HG03025 (cell line): ENCODE results near the gene PATJ.

Experiments used
- ATAC-seq: cut with Tn5 transposase; IDR thresholded peaks from one replicate; pipeline ENCODE4 v1.9.1; 2021; ENCODE audit warnings: mild to moderate bottlenecking, moderate library complexity; ENCODE audit not compliant: unreplicated experiment, low FRiP score

The PATJ gene

GRCh38 chr1:62082456-62083363, 340.4 kb downstream of the PATJ start:
- ATAC-seq, result peak; percentile 75

GRCh38 chr1:62084310-62084890, 342.1 kb downstream of the PATJ start:
- ATAC-seq, result no peak

- ATAC-seq, result no peak
Observed at GRCh38 chr1:62088439-62088838, 346.2 kb downstream of the PATJ start.

- no peak for ATAC-seq
Observed at GRCh38 chr1:62089570-62089969, 347.3 kb downstream of the PATJ start.

- ATAC-seq, result no peak
Observed at GRCh38 chr1:62090016-62090415, 347.7 kb downstream of the PATJ start.

GRCh38 chr1:62092110-62092509, 349.8 kb downstream of the PATJ start:
- no peak for ATAC-seq

GRCh38 chr1:62093261-62093660, 351.0 kb downstream of the PATJ start:
- no peak for ATAC-seq

GRCh38 chr1:62097464-62097863, 355.2 kb downstream of the PATJ start:
- ATAC-seq, result no peak

GRCh38 chr1:62100442-62100841, 358.2 kb downstream of the PATJ start:
- no peak for ATAC-seq

GRCh38 chr1:62103846-62104245, 361.6 kb downstream of the PATJ start:
- no peak for ATAC-seq

- no peak for ATAC-seq
Observed at GRCh38 chr1:62107923-62108322, 365.6 kb downstream of the PATJ start.

GRCh38 chr1:62109124-62109523, 366.8 kb downstream of the PATJ start:
- no peak for ATAC-seq

- ATAC-seq, result no peak
Observed at GRCh38 chr1:62110198-62110817, 368.0 kb downstream of the PATJ start.

- no peak for ATAC-seq
Observed at GRCh38 chr1:62111084-62111483, 368.8 kb downstream of the PATJ start.

GRCh38 chr1:62113507-62113906, 371.2 kb downstream of the PATJ start:
- no peak for ATAC-seq

GRCh38 chr1:62117018-62117750, 374.9 kb downstream of the PATJ start:
- ATAC-seq, result no peak

GRCh38 chr1:62126579-62127290, 384.5 kb downstream of the PATJ start:
- no peak for ATAC-seq

- ATAC-seq, result no peak
Observed at GRCh38 chr1:62128745-62129144, 386.5 kb downstream of the PATJ start.

- ATAC-seq, result peak; percentile 87
Observed at GRCh38 chr1:62131093-62131725, 388.9 kb downstream of the PATJ start.

- no peak for ATAC-seq
Observed at GRCh38 chr1:62138029-62138428, 395.7 kb downstream of the PATJ start.
